Amniotic epithelial cell (primary cell): Measurements from ENCODE around the gene WASF2.
"Not testable (repeated sequence)": the region's sequence is repeated elsewhere in the genome, so short reads cannot be mapped to it uniquely, and the experiment has no call there.

Experiments
- DNase-seq: peaks from one replicate; pipeline ENCODE4 v3.0.0-alpha.2; 2010; ENCODE audit warnings: low read depth

Gene WASF2

DNA sequence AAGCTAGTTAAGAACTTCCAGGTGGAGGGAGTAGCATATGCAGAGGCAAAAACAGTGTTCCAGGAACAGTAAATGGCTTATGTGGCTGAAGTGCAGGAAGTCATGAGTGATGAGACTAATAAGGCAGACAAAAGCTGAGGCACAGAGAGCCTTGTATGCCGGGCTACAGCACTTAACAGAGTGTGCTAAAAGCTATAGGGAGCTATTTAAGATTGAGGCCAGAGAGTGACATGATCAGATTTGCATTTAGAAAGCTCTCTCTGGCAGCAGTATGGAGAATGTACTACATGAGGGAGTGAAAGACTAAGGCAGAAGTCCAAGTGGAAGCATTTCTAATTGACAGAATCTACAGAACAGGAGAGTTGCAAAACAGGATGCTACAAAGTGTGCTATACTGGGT lies 38.6 kb downstream of the WASF2 start:
- no peak for DNase-seq

DNA sequence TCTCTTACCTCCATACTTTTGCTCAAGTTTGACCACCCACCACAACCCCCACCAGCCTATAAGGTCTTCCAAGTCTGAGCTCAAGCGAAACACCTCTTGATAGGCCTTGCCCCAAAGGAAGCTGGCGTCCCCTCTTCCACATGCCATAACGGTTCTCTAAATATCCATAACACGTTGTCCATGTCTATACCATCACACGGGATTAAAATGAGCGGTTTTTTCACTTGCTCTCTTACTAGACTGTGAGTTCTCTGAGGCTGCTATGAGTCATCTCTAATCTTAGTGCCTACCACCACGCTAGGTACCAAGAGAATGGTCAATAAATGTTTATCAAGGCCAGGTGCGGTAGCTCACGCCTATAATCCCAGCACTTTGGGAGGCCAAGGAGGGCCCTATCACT lies 41.0 kb downstream of the WASF2 start:
- no peak for DNase-seq

DNA sequence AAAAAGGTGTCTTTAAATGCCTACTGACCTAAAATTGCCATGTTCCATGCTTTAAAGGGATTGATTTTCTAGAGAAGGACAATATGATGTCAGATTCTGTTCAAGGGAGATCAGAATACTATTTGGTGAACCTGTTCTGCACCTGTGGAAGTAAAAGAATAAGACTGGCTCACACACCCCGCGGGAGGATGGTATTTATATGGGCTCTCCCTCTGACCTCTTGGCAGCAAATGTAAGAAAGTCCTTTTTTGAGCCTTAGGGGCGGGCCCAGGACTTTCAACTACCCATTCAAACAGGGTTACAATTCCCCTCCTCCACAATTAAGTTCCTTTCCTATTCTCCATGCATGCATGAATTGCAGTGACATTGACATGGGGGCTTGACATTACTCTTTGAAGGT lies 42.1 kb downstream of the WASF2 start:
- DNase-seq = no peak

DNA sequence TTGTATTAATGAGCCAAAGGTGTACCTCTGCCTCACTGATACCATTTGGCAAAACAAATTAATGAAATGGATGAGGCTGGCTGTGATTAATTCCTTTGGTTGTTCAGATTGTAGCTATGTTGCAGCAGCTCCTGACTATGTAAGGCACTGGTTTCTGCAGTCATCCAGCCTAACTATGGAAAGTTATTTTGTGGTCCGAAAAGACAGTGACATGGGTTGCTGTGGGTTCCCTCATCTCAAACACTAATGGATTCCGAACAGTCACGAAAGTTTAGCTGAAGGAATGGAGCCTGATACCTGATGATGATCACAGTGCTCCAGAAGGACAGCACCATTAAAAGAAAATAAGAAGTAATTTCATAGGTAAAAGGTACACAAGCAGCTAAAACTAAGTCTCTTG lies 42.6 kb downstream of the WASF2 start:
- no peak for DNase-seq

DNA sequence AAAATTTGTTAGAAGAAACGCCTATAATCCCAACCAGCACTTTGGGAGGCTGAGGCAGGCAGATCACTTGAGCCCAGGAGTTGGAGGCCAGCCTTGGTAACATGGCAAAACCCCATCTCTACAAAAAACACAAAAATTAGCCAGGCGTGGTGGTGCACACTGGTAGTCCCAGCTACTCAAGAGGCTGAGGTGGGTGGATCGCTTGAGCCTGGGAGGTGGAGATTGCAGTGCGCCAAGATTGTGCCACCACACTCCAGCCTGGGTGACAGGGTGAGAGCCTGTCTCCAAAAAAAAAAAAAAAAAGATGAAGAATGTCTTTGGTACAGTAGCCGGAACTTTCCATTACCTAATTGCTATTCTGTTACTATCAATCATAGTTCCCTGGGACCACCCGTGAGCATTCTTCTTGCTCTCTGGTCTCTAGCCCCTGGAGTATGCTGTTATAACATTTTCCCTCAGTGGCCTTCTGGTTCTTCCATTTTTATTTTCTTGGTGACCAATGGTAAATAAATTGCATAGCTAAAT lies 43.4 kb downstream of the WASF2 start:
- DNase-seq = no peak

DNA sequence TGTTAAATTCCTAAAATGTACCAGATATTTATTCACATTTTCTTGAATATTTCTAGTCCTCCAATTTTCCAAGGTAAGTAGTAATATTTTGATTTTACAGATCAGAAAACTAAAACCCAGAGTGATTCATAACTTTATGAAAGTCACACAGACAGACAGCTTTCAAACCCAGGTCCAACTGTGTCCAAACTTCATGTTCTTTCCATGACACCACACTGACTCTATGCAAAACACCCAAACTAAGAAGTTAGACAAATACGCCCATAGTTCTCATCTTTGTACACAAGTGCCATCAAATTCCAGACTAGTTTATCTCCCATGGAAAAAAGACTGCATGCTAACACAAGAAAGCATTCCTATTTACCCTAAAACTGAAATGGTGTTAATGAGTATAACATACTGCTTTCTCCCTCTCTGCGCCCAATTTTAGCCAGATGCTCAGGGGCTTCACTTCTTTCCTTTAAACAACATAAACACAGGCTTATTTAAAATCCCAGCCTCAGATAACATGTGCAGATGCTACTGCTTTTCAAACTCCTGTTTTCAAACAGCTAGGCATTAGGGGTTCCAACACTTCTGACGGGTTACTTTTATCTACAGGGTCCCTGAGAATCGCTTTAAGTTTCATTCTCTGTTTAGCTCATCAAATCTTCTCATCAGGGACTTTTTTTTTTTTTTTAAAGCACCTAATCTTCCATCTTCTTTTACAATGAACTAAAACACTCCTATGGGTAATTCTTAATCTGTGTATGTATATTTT lies 44.6 kb downstream of the WASF2 start:
- DNase-seq = no peak

DNA sequence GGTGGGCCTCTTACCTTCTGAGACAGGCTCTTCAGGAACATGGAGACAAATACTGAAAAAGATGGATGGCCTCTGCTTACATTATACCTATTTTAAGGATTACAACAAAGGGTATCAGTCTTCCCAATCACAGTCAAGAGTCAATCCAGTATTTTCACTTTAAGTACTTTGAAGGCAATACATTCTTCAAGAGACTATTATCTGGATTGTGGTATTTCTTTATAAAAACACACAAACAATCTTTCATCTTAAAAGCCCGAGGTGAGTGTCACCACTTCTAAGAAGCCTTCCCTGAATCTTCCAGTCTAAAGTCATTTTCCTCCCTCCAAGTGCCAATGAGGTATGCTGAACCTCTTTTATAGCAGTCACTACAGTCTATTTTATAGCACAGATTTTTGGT lies 45.3 kb downstream of the WASF2 start:
- no peak for DNase-seq

DNA sequence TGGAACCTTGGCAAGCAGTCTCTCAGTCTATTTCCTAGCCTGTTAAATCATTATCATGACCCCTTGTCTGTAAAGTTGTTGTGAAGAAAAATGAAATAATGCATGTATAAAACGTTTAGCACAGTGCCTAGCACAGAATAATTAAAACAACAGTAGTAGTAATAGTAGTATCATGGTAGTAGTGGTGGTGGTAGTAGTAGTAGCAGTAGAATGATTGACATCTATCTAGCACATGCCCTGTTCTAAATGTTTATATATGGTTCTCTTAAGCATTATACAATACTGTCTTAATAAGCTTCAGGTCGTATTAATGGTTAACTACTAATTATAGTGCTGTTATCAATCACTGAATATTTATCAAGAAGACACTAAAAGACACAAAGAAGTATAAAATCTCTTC lies 50.8 kb downstream of the WASF2 start:
- DNase-seq = no peak

DNA sequence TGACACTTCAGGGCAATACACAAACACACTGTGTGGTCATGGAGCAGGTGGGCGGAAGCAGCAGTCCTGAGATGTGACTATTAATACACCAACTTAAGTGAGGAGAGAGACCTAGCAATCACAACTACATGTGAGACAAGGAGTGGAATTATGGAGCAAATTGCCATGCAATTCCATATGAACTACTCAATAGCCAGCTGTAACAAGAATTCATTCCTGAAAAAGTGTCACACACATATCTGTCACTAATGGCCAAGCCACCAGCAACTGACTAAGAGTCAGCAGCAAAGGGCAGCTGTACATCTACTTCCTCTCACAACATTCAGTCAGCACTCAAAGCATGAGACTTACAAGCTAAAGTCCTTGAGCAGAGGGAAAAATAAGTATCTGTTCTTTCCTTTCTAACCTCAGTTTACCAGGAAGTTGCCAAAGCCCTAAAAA lies 51.3 kb downstream of the WASF2 start:
- DNase-seq = no peak

DNA sequence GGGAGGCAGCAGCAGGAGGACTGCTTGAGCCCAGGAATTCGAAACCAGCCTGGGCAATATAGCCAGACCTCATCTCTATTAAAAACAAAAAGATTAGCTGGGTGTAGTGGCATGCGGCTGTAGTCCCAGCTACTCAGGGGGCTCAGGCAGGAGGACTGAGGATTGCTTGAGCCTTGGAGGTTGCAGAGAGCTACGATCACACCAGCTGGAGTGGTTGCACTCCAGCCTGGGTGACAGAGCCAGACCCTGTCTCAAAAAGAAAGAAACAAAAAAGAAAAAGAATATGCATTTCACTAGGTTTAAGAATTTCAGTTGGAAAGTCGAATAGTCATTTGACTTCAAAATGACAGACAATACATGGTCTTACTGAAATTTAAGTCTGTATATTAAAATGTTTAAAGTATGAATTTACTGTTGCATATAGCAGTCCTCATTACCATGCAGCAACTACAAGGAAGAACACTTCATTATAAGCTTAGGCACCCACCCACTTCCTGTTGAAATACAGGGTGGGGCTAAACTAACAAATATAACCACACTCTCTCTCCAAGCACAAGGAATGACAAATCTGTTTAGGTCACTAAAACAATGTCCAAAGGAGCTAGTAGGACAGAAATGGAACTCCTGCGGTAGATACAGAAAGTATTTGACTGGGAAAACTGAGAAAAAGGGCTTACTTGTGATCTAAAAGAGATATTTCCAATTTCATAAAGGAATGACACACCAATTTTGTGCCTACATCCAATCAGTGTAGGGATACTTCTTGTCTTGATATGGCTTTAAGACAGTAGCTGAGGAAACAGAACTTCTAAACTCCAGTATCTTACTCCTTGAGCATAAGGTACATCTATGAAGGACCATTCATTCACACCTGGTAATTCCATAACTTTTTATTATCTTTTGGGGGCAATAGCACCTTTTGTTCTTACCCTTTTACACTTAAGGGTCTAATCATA lies 53.5 kb downstream of the WASF2 start:
- peak; percentile 46 for DNase-seq

DNA sequence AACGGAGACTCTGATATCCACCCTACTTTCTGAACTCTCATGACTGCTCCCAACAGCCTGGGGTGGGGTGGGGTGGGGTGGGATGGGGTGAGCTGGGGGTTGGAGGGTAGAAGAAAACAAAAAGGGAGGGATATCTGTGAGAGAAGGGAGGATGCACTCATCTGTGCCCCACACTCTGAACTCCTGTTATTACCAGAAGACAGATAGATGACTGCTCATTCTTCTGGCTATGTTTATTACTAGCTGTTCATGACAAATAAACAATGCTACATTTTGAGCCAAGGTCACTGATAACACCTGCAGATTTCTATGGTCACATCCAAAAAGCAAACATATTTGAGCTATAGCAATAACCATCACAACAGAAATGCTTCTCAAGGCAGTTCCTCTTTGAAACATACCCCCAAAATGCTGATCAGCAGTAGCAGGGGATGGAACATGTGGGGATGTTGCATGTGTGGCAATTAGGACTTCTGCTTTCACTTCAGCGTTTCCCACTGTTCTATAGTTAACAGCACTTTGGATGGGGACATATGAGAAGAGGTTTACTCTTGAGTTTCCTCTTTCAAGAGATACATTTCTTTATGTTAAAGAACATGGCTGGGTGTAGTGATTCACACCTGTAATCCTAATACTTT lies 54.3 kb downstream of the WASF2 start:
- DNase-seq = no peak

DNA sequence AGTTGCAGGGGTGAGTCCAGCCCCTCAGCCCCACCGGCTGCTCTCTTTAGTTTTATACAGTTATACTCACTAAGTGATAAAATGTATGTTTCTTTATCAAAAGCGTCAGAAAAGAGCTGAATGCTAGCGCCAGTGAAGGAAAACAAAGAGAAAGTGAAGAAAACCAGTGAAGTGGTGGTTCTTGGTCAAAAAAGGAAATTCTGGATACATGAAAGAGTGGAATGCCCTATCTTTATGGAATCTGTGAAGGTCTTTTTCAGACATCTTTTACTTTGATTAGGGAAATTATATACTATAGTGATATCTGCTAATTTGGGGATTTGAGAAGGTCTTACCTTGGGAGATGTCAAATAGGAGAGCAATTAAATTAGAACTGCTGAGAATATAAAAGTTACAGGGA lies 56.3 kb downstream of the WASF2 start:
- DNase-seq = no peak

DNA sequence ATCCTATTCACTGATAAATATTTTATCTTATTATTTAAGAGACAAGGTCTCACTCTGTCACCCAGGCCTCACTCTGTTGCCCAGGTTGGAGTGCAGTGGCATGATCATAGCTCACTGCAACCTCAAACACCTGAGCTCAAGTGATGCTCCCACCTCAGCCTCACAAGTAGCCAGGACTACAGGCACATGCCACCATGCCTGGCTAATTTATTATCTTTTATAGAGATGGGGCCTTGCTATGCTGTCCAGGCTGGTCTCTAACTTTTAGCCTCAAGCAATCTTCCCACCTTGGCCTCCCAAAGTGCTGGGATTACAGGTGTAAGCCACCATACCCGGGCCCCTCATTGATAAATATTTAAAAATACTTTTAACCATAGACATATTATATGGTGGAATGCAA lies 57.2 kb downstream of the WASF2 start:
- not testable (repeated sequence) for DNase-seq

DNA sequence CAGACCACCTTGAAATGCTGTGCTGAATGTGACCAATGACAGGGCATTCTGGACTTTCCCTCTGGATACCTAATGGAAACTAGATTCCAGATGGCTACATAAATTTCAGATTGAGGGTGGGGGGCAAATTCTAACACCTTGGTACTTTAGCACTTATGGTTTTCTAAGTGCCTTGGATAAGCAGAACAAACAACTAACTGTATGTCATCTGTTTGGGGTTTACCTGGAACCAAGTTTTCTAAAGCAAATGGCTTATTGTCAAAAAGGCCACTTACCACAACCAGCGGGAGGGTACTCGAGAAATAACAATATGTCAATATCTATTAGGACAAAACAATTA lies 58.4 kb downstream of the WASF2 start:
- no peak for DNase-seq

DNA sequence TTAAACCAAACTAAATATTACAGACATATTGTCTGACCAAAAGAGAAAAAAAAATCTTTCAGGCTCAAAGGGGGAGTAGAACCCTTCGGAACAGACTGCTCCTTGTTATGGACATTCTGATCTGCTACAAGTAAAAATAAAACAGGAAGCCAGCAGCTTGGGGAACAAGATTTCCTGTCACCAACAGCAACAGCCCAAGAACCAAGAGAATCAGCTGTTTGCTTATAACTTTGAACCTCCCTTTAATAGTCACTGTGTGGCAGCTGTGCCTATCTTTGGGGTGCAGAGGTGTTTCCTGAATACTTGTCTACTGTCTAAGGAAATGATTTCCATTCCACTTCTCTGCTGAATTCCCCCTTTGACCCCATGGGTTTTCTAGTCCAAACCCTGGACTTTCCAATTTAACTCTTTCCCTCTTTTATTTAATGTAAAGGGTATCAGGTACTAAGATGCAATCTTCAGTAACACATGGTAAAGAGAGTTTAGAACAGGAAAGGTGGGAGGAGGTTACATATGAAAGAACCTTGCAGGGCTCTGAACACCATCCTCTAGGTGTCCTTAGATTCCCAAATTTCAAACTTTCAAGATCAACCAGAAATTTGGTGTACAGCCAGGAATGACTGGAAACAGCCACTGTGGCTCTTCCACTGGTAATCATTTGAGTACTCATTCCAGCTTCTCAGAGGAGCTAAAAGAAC lies 58.9 kb downstream of the WASF2 start:
- DNase-seq = no peak

DNA sequence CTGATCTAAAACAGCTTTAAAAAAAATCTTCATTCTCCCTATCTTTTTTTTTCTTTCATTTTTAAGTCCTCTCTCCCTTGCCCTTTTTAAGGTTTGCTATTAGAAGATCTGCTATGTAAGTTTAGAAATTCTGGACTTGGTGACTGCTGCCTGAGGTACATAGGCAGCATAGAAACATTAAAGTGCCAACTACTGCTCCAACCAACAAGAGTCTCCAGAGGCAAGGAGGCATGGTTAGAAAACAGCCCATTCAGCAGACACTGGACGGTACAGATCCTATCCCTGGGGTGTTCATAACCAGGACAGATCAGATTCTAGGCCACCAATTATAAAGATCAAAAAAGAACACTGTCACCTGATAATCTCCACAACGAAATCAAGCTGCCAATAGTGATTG lies 60.9 kb downstream of the WASF2 start:
- no peak for DNase-seq

DNA sequence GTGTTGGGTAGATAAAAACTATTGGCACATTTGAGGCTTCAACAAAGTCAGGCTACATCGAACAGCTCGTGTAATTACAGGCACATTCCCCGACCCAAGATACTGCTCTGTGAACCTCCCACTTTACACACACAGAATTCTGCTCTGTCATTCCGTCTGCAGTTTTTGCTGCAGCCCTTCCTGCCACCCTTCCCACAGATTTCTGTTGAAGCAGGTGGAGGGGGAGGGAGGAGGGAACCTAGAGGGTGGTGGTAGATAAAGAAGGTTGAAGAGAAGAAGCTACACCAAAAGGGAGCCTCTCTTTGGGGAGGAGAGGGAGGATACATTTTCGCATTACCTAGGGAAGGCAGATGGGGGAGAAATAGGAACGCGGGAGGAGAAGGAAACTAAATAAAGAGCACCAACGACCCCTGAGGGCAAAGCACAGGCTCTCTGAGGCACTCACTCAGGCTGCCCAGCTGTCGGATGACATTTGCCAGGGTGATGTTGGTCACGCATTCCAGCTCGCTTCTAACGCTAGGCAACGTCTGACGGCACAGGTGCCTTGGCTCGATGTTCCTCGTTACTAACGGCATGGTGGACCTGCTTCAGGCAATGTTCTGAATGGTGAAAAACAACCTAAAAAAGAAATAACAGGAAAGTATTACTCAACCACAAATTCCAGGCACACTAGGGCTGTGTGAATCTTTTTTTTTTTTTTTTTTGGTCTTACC lies 61.5 kb downstream of the WASF2 start:
- no peak for DNase-seq

DNA sequence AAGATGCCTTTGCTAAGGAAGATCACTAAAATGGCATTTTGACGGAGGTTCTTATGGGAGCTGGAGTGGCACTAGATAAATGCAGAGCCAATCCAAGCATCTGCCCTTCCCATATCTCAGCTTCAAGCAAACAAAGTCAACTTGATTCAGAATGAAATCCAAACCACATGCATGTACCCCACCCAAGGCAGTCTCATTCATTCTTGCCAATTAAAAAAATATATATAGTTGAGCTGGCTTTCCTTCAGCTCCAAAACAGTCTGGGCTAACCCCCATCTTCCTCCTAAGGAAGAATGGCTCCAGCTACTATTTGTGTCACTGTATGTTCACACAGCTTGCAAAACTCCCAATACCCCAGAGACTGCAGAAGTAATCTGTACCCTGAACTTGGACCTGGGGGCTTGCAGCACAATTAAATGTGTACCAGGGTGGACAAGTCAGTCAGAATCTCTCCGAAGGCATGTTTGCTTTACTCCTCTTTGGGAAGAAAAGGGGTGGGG lies 62.1 kb downstream of the WASF2 start:
- DNase-seq = no peak

DNA sequence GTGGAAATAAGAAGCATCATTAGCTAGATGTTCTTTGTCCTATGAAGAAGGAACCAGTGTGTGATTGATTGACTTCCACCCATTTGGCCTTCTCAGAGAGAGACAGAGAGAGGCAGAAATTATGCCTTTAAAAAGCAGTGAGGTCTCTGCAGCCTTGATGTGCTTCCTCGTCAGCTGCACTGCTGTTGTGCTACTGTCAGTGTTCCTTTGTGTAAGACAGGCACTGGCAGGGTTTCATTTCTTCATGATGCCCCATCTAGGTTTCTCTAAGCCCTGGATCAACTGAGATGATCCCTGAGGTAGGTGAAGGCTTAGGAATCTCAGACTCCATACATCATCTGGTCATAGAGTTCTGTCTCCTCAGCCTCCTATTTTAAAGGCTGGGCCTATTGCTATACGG lies 62.6 kb downstream of the WASF2 start:
- no peak for DNase-seq

DNA sequence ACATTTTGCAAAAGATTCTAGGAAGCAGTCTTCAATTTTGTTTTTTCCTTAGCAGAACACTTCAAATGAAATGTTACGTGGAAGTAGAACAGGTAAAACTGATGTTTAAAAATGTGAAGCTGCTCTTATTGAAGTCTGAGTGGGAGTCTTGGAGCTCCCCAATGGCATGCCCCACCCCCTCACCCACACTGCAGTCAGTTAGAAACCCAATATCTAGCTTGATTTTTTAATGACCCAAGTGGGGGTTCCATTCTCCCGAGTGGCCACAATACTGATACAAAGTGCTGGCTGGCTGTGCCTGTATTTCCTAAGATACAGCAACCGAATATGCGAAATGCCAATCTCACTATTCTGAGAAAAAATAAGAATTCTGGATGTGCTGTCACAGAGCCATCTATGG lies 66.3 kb downstream of the WASF2 start:
- DNase-seq = no peak
